ENCODE measurements around the gene OR52E1. TPM values are rescaled to one million over a fixed set of nuclear protein-coding genes. Genes with fewer than 3 reads are reported as not detected.

The OR52E1 gene
- total and polyA plus RNA-seq, 2 of the 8 experiments (the other 6 are each of a cell fraction or from before 2014, with no cell fraction given) = not detected

GRCh38 chr11:5042091-5042490 is 27.3 kb upstream of the OR52E1 start (continued):
- TF ChIP-seq, protein P1, sequence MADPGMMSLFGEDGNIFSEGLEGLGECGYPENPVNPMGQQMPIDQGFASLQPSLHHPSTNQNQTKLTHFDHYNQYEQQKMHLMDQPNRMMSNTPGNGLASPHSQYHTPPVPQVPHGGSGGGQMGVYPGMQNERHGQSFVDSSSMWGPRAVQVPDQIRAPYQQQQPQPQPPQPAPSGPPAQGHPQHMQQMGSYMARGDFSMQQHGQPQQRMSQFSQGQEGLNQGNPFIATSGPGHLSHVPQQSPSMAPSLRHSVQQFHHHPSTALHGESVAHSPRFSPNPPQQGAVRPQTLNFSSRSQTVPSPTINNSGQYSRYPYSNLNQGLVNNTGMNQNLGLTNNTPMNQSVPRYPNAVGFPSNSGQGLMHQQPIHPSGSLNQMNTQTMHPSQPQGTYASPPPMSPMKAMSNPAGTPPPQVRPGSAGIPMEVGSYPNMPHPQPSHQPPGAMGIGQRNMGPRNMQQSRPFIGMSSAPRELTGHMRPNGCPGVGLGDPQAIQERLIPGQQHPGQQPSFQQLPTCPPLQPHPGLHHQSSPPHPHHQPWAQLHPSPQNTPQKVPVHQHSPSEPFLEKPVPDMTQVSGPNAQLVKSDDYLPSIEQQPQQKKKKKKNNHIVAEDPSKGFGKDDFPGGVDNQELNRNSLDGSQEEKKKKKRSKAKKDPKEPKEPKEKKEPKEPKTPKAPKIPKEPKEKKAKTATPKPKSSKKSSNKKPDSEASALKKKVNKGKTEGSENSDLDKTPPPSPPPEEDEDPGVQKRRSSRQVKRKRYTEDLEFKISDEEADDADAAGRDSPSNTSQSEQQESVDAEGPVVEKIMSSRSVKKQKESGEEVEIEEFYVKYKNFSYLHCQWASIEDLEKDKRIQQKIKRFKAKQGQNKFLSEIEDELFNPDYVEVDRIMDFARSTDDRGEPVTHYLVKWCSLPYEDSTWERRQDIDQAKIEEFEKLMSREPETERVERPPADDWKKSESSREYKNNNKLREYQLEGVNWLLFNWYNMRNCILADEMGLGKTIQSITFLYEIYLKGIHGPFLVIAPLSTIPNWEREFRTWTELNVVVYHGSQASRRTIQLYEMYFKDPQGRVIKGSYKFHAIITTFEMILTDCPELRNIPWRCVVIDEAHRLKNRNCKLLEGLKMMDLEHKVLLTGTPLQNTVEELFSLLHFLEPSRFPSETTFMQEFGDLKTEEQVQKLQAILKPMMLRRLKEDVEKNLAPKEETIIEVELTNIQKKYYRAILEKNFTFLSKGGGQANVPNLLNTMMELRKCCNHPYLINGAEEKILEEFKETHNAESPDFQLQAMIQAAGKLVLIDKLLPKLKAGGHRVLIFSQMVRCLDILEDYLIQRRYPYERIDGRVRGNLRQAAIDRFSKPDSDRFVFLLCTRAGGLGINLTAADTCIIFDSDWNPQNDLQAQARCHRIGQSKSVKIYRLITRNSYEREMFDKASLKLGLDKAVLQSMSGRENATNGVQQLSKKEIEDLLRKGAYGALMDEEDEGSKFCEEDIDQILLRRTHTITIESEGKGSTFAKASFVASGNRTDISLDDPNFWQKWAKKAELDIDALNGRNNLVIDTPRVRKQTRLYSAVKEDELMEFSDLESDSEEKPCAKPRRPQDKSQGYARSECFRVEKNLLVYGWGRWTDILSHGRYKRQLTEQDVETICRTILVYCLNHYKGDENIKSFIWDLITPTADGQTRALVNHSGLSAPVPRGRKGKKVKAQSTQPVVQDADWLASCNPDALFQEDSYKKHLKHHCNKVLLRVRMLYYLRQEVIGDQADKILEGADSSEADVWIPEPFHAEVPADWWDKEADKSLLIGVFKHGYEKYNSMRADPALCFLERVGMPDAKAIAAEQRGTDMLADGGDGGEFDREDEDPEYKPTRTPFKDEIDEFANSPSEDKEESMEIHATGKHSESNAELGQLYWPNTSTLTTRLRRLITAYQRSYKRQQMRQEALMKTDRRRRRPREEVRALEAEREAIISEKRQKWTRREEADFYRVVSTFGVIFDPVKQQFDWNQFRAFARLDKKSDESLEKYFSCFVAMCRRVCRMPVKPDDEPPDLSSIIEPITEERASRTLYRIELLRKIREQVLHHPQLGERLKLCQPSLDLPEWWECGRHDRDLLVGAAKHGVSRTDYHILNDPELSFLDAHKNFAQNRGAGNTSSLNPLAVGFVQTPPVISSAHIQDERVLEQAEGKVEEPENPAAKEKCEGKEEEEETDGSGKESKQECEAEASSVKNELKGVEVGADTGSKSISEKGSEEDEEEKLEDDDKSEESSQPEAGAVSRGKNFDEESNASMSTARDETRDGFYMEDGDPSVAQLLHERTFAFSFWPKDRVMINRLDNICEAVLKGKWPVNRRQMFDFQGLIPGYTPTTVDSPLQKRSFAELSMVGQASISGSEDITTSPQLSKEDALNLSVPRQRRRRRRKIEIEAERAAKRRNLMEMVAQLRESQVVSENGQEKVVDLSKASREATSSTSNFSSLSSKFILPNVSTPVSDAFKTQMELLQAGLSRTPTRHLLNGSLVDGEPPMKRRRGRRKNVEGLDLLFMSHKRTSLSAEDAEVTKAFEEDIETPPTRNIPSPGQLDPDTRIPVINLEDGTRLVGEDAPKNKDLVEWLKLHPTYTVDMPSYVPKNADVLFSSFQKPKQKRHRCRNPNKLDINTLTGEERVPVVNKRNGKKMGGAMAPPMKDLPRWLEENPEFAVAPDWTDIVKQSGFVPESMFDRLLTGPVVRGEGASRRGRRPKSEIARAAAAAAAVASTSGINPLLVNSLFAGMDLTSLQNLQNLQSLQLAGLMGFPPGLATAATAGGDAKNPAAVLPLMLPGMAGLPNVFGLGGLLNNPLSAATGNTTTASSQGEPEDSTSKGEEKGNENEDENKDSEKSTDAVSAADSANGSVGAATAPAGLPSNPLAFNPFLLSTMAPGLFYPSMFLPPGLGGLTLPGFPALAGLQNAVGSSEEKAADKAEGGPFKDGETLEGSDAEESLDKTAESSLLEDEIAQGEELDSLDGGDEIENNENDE (IDR thresholded peaks at IDR 0.05; ENCODE audit: insufficient replicate concordance, low read length) = no peak
- no peak for TF ChIP-seq SIRT6 (IDR thresholded peaks at IDR 0.05; ENCODE audit: low read length)
- TF ChIP-seq CBX5 (IDR thresholded peaks at IDR 0.05; ENCODE audit: low read depth, low read length) = no peak
